Naive B cell (primary cell): ENCODE data around the gene XYLB. TPM values are rescaled to one million over a fixed set of nuclear protein-coding genes. Genes with fewer than 3 reads are reported as not detected.

Experiments used
- ATAC-seq, 2 donors: fragments of 150-1000 bp; cut with Tn5 transposase; 2 replicates each; pipeline ENCODE4 v1.10.0; 2021; ENCODE audit warnings: low read depth in 2 of 2, mild to moderate bottlenecking in 2 of 2, moderate library complexity in 2 of 2
- DNase-seq: peaks from one replicate; pipeline ENCODE4 v3.0.0; 2022
- H3K27ac Mint-ChIP-seq, 6 donors: one replicate each; pipeline ENCODE4 v1.8.0; 2020 to 2022; ENCODE audit warnings: mild to moderate bottlenecking in 6 of 6, mixed read lengths in 6 of 6, moderate library complexity in 5 of 6, inconsistent platforms in 2 of 6
- H3K27me3 Mint-ChIP-seq, 3 donors: one replicate each; pipeline ENCODE4 v1.8.0; 2021 to 2022; ENCODE audit warnings: mixed read lengths in 3 of 3, mild to moderate bottlenecking in 1 of 3
- H3K36me3 Mint-ChIP-seq, 2 donors: one replicate each; pipeline ENCODE4 v1.8.0; 2020 to 2022; ENCODE audit warnings: mixed read lengths in 2 of 2, inconsistent platforms in 1 of 2, mild to moderate bottlenecking in 1 of 2
- H3K4me1 Mint-ChIP-seq, 3 donors: one replicate each; pipeline ENCODE4 v1.8.0; 2020 to 2022; ENCODE audit warnings: mixed read lengths in 3 of 3, inconsistent platforms in 1 of 3, mild to moderate bottlenecking in 1 of 3, moderate library complexity in 1 of 3
- H3K4me3 Mint-ChIP-seq, 8 donors: one replicate each; pipeline ENCODE4 v1.8.0; 2020 to 2022; ENCODE audit warnings: mild to moderate bottlenecking in 8 of 8, mixed read lengths in 8 of 8, moderate library complexity in 8 of 8, inconsistent platforms in 2 of 8
- H3K9me3 Mint-ChIP-seq, 7 donors: one replicate each; pipeline ENCODE4 v1.8.0; 2020 to 2022; ENCODE audit warnings: mixed read lengths in 7 of 7, mild to moderate bottlenecking in 5 of 7, inconsistent platforms in 2 of 7, moderate library complexity in 1 of 7
- polyA plus RNA-seq, 6 donors: library from polyadenylated mRNA; unstranded; fragments of 300-500 nt; fragmentation: Illumina TruSeq; gene quantifications; one replicate each; pipeline ENCODE4 v1.2.3, GENCODE V29; 2021; ENCODE audit warnings: low read depth in 6 of 6

The XYLB gene
- polyA plus RNA-seq, 6 donors from 2014 or later = 0.09 to 0.12 TPM; not detected in 4

DNA sequence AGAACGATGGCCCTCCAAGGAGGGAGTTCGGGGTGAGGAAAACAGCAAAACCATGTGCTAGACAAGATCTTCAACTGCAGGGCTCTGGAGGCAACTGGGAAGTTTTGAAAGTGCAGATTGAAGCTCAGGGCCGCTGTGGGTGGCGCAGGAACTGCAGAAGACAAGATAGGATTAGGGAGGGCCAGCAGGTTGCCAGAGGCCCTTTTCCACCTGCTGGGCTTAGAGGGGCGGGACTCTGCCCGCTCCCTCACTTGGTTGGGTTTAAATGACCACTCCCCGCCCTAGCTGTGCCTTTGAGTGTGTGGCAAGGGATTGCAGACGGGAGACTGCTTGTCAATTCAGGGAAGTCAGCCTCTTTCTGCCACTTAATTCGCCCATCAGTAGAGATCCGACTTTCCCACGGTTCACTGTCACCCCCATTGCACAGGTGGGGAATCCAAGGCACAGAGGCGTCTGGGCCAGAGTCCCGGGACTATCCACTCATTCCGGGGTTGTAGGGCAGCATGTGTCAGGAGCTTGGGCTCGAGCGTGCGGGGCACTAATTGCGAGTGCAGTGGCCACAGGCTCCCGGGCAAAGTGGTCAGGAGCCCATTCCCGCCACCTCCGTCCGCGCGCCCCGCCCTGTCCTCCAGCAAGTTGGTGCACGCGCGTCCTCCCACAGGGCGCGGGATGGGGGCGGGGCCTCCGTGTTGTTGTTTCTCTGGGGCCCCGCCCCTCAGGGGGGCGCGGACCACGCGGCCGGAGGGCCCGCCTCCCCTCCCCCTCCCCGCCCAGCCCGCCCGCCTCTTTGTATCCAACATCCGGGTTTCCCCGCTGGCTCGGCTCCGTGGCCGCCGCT lies 106.7 kb downstream of the XYLB start, which contains the start of gene ACVR2B:
Gene ACVR2B (plus strand): TSS at position 816 of the 838 bp plus-strand sequence. CDS start 433 bp downstream, outside the sequence.
- Mint-ChIP-seq H3K4me1 (peaks cover 8 to 19% (median 14%) of the 10 kb centered on the region in 3 donors), H3K27ac (peak within 1 kb of the TSS in 4 of 6 donors; percentile 41 to 89 (median 56)), H3K4me3 (peak within 1 kb of the TSS; percentile 88 to 96 (median 95)), H3K27me3 (peaks cover 25 to 35% (median 32%) of the 10 kb centered on the region in 3 donors), H3K36me3 (no peaks in the 10 kb centered on the region), H3K9me3 (no peaks in the 10 kb centered on the region)
- DNase-seq (peak; percentile 20), ATAC-seq (peak; percentile 46 to 52)

- no peak for ATAC-seq
- H3K4me1 Mint-ChIP-seq = peaks cover 8 to 19% (median 14%) of the 10 kb centered on the region in 3 donors
- peak overlapping the region in 3 of 8 donors; percentile 29 to 88 (median 88) for H3K4me3 Mint-ChIP-seq
- no peak overlapping the region for H3K27ac Mint-ChIP-seq
- no peaks in the 10 kb centered on the region for H3K9me3 Mint-ChIP-seq
- H3K27me3 Mint-ChIP-seq = peaks cover 21 to 35% (median 32%) of the 10 kb centered on the region in 3 donors
- no peak for DNase-seq
- no peaks in the 10 kb centered on the region for H3K36me3 Mint-ChIP-seq
These were observed 107.3 kb downstream of the XYLB start for GRCh38 chr3:38453913-38454177.

DNA sequence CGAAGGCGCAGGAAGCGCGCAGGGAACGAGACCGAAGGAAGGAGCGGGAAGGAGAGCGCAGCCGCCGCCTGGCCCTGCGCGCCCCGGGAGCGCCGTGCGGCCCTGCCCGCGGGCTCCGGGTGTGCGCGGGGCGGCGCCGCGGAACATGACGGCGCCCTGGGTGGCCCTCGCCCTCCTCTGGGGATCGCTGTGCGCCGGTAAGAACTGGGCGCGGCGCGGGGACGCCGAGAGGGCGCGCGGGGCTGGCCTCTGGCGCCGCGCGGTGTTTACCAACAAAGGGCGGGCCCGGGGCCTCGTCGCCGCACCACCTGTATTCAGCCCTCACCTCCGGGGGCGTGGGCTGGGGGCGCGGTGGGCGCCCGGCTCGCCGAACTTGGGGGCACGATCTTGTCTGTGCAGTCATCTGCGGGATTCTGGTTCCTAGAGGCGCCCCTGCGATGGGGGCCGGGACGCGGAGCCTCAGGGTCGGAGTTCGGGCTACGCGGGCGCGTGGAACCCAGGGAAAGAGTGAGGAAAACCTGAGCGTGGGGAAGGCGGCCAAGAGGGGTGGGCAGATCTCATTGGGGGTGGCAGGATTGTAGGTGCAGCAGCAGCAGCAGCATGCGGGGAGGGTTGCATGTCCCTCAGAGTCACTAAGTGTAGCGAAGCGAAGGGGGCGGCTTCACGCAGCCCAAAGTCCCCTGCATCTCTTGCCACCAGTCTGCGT lies 107.7 kb downstream of the XYLB start:
- Mint-ChIP-seq H3K27ac (peak overlapping the region in 1 of 6 donors; percentile 57), H3K4me1 (peaks cover 8 to 19% (median 14%) of the 10 kb centered on the region in 3 donors), H3K36me3 (no peaks in the 10 kb centered on the region), H3K27me3 (peaks cover 21 to 35% (median 30%) of the 10 kb centered on the region in 3 donors), H3K9me3 (no peaks in the 10 kb centered on the region), H3K4me3 (peak overlapping the region; percentile 88 to 96 (median 95))
- peak; percentile 21 for DNase-seq
- peak; percentile 59 to 63 for ATAC-seq

DNA sequence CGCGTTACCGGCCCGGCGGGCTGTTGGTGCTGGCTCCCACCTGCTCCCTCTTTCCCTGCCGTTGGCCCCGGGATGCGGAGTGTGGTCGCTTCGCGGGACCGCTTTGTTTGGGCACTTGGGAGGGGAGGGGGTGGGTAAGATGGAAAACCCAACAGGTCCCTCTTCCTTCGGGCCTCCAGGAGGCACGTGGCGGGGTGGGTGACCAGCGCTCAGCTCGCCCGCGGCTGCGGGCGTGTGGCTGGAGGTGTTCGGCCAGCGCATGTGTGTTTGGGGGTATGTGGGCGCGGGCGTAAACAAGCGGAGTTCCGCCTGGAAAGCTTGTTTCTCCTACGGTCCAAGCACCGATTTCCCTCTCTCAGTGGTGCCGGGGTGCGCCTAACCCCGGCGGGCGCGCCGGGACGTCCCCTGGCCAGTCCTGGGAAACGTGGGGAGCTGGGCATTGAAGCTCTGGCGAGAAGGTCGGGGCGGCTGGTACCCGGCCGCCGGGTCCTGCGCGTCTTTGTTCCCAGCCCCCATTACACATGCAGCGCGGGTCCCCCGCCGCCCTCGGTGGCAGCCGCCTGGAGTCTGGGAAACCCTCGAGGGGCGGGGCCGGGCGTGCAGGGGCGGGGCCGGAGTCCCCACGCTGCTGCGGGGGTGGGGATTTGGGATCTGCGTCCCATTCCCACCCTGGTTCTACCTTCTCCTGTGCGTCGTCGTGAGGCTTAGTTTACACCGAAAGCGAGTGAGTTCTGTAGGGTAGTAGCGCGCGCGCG lies 108.5 kb downstream of the XYLB start:
- peak overlapping the region; percentile 88 to 96 (median 95) for H3K4me3 Mint-ChIP-seq
- no peaks in the 10 kb centered on the region for H3K9me3 Mint-ChIP-seq
- peak overlapping the region in 2 of 6 donors; percentile 11 to 32 for H3K27ac Mint-ChIP-seq
- DNase-seq (peak; percentile 23), ATAC-seq (peak; percentile 11 to 42)
- H3K36me3 Mint-ChIP-seq = no peaks in the 10 kb centered on the region
- H3K27me3 Mint-ChIP-seq = peaks cover 17 to 35% (median 24%) of the 10 kb centered on the region in 3 donors
- peaks cover 8 to 19% (median 14%) of the 10 kb centered on the region in 3 donors for H3K4me1 Mint-ChIP-seq

- Mint-ChIP-seq H3K9me3 (no peaks in the 10 kb centered on the region), H3K4me1 (peaks cover 8 to 19% (median 14%) of the 10 kb centered on the region in 3 donors), H3K36me3 (no peaks in the 10 kb centered on the region), H3K27me3 (peaks cover 13 to 29% (median 19%) of the 10 kb centered on the region in 3 donors), H3K27ac (peak overlapping the region in 2 of 6 donors; percentile 11 to 32), H3K4me3 (peak overlapping the region; percentile 88 to 96 (median 94))
- ATAC-seq (peak; percentile 14 to 48), DNase-seq (no peak)
These were observed 109.2 kb downstream of the XYLB start for GRCh38 chr3:38455639-38456430.

DNA sequence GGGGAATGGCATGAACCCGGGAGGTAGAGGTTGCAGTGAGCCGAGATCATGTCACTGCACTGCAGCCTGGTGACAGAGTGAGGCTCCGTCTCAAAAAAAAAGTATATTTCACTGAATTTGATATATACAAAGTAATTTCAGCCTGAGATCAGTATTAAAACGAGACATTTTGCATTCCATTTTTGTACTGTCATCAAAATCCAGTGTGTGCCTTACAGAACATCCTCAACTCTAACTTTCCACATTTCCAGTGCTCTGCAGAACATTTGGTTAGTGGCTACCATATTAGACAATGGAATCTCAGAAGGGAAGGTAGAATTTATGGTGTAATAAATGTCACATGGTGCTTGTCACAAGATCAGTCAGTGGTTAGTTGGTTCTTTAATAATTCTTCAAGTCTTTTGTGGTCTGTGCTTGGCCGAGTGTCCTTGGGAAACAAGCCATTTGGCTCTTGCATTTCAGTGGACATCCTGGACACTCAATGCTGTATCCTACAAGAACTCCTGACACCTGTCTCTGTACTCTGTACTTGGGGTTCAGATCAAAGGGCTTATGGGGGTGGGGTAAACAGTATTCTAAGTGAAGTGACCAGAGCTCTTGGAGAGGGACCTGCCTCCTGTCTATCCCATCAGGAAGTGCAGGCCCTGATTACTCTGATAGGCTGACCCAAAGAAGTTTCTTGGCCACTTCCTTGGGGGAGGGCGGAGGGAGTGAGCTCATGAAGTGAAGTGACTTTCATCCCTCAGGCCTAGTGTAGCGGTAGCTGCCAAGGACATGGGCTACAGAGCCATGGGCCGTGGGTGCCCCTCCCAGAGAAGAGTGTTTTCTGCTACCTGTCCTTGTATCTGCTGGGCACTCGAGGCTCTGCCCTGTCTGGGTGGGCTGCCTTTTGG lies 110.8 kb downstream of the XYLB start:
- Mint-ChIP-seq H3K4me3 (peak overlapping the region in 3 of 8 donors; percentile 45 to 88 (median 64)), H3K36me3 (no peaks in the 10 kb centered on the region), H3K9me3 (no peaks in the 10 kb centered on the region), H3K4me1 (peaks cover 8 to 19% (median 14%) of the 10 kb centered on the region in 3 donors), H3K27ac (no peak overlapping the region), H3K27me3 (peaks cover 8 to 17% (median 15%) of the 10 kb centered on the region in 3 donors)
- no peak for ATAC-seq
- no peak for DNase-seq

DNA sequence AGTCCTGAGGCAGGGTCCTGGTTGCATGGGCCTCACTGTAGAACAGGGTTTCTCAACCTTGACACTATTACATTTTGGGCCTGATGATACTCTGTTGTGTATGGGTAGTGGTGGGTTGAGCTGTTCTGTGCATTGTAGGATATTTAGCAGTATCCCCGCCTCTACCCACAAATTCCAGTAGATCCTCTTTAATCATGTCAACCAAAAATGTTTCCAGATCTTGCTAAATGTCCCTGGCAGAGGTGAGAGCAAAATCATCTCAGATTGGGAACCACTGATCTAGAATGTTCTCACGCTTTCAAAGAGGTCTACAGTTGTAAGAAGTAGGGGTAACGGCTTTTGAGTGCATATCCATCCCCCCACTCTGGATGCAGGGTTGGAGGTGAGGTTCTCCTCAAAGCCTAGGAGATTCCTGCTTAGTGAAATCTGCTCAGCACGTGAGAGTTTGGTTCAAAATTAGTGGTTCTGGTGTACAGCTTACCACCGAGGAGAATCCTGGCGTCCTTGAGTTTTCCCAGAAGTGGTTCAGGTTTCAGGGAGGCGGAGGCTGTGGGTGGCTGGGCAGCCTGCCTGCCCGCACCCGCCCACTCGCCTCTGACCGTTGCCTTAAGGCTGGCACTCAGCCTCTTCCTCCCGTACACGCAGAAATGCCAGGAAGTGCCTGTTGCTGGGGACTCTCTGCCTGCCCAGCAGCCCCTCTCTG lies 112.4 kb downstream of the XYLB start:
- H3K27ac Mint-ChIP-seq = no peak overlapping the region
- H3K27me3 Mint-ChIP-seq = peaks cover 0 to 7% (median 6%) of the 10 kb centered on the region in 3 donors
- peaks cover 4 to 10% (median 6%) of the 10 kb centered on the region in 3 donors for H3K4me1 Mint-ChIP-seq
- DNase-seq (no peak), ATAC-seq (no peak)
- no peaks in the 10 kb centered on the region for H3K9me3 Mint-ChIP-seq
- H3K4me3 Mint-ChIP-seq = no peak overlapping the region
- H3K36me3 Mint-ChIP-seq = no peaks in the 10 kb centered on the region

DNA sequence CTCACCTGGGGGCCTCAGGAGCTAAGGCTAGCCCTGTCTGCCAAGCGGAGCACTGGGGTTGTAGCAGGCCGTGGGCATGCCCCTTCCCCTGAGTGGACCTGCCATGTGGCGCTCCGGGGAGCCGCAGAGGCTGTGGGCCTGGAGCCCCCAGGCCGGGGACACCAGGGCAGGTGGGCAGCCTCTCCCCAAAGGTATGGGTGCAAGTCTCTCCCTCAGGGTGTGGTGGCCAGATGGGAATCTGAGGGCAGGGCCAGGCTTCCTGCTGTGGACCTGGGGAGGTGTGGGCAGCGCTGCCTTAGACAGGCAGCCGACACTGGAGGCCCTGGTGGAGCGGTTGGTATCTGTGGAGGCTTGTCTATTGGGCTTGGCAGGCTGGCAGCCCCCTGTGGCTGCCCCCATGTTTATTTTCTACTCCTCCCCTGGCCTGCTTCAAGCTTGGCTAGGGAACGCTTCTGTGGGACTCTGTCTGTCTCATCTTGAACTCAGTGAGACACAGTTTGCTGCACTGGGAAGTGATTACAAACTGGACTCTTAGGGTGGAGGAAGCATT lies 113.0 kb downstream of the XYLB start:
- Mint-ChIP-seq H3K27me3 (peaks cover 0 to 7% (median 2%) of the 10 kb centered on the region in 3 donors), H3K4me3 (no peak overlapping the region), H3K4me1 (peaks cover under 1 to 8% (median 2%) of the 10 kb centered on the region in 3 donors), H3K36me3 (no peaks in the 10 kb centered on the region), H3K9me3 (peaks cover 0 to under 1% (median 0%) of the 10 kb centered on the region in 7 donors), H3K27ac (no peak overlapping the region)
- DNase-seq (no peak), ATAC-seq (no peak)

DNA sequence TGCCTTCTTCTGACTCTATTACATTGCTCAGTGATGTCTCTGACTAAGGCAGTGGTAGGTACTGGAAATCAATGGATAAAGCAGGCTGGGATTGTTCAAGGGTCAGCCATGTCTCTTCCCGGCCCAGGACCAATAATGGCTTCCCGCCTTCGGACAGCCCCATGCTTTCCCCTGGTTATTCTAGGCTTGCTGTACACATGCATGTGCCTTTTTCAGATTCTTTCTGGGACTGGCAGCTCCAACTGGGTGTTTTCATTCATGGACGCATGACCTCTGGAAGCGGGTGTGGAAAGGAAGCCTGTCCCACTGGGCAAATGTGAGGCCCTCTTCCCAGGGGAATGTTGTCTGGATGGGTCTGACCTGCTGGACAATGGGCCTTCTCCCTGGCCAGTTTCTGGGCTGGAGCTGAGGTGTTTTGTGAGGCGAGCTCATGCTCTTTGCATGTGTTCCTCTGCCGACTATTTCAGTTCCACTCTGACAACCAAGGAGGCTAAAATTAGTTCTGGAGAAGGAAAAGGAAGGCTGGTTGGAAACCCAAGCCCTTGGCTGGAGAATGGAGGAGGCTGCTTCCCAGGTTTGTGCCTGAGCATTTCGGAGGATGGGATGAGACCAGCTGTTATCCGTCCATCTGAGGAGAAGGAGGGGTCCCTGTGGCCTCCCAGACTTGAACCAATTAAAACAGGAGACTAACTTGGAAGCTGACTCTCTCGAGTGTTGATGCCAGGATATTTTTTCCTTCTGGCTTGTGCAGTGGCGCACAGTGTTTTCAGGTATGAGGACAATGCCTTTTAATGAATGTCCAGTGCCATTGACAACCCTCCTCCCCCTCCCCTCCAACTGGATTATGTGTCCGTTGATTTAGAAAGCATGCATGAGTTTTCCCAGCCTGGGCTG lies 114.0 kb downstream of the XYLB start:
- peaks cover 0 to 4% (median 0%) of the 10 kb centered on the region in 3 donors for H3K4me1 Mint-ChIP-seq
- no peaks in the 10 kb centered on the region for H3K36me3 Mint-ChIP-seq
- peak overlapping the region in 1 of 8 donors; percentile 33 for H3K4me3 Mint-ChIP-seq
- DNase-seq (no peak), ATAC-seq (no peak)
- no peak overlapping the region for H3K27ac Mint-ChIP-seq
- peaks cover 0 to 4% (median 0%) of the 10 kb centered on the region in 3 donors for H3K27me3 Mint-ChIP-seq
- H3K9me3 Mint-ChIP-seq = peaks cover 0 to 5% (median 2%) of the 10 kb centered on the region in 7 donors
